AG04449 (cell line): ENCODE results near the gene CFAP20DC.

Source experiments
- CTCF ChIA-PET: fragments of 350-600 bp; formaldehyde crosslinking; extraction: SDS; loops from one replicate; lab custom pipeline; 2021; ENCODE audit warnings: antibody characterized with exemption; lab: Yijun Ruan, JAX
- POLR2A ChIA-PET: fragments of 400-600, 350-600 bp; formaldehyde crosslinking; extraction: SDS; loops from one replicate; lab custom pipeline; 2020; ENCODE audit warnings: antibody characterized with exemption, inconsistent platforms; lab: Yijun Ruan, JAX
- DNase-seq: peaks from one replicate; pipeline ENCODE4 v3.0.0-alpha.2; 2010; ENCODE audit warnings: low read depth, low spot score
- H3K4me3 ChIP-seq: 2 replicates; pipeline ENCODE4 v1.5.1; 2011; ENCODE audit warnings: low read depth, mild to moderate bottlenecking, control low read depth, low read length
- TF ChIP-seq, protein P1 (sequence below): IDR thresholded peaks from one replicate; pipeline ENCODE4 v1.5.1; 2011; ENCODE audit warnings: mild to moderate bottlenecking, moderate library complexity, low read length, control low read depth, inconsistent platforms; ENCODE audit not compliant: insufficient read depth; ENCODE audit errors: missing control alignments

The CFAP20DC gene

DNA sequence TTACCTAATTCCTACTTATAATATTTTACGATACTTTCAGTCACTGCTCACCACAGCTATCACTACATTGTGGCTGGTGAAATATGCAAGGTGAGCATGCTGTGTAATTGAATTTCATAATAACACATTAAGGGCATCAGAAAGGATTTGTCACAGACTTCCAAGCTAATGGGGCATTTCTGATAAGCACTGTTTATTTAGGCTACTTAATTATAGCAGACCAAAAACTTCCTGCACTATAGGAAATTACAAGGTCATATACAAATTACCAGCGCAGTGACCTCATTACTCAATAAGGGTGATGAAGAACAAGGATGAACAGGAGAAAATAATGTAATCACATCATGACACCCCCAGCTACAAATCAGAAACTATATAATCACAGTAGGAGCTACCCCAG is 294.7 kb downstream of the CFAP20DC start:
- TF ChIP-seq, protein P1, sequence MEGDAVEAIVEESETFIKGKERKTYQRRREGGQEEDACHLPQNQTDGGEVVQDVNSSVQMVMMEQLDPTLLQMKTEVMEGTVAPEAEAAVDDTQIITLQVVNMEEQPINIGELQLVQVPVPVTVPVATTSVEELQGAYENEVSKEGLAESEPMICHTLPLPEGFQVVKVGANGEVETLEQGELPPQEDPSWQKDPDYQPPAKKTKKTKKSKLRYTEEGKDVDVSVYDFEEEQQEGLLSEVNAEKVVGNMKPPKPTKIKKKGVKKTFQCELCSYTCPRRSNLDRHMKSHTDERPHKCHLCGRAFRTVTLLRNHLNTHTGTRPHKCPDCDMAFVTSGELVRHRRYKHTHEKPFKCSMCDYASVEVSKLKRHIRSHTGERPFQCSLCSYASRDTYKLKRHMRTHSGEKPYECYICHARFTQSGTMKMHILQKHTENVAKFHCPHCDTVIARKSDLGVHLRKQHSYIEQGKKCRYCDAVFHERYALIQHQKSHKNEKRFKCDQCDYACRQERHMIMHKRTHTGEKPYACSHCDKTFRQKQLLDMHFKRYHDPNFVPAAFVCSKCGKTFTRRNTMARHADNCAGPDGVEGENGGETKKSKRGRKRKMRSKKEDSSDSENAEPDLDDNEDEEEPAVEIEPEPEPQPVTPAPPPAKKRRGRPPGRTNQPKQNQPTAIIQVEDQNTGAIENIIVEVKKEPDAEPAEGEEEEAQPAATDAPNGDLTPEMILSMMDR, result no peak

DNA sequence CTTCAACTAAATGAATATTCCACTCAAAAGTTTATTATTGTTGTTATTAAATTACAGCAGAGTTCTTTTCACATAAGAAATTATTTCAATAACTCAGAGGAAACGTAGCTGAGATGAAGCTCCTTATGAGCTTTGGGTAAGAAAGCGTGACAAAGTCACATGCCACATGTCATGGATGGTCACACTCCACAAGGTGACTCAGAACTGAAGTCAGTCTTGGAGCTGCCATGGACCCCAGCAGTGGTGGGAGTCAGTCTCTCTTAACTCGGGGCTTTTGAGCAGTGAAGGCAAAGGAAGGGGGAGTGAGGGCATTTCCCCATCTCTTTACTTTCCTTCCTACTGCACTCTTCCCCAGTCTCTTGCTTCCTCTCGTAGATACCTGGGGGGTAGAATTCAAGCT is 295.8 kb downstream of the CFAP20DC start:
- no peak for DNase-seq
- ChIA-PET POLR2A (no interaction called here), CTCF (no interaction called here)

More for the DNA sequence above, 294.7 kb downstream of the CFAP20DC start:
- POLR2A ChIA-PET, result no interaction called here
- no peak for DNase-seq
- H3K4me3 ChIP-seq, result no peak overlapping the region
- CTCF ChIA-PET, result interaction anchor here (1.8 kb wide), 1 partner anchor 115 kb away, joined by 4 read pairs; no protein-coding TSS in a partner anchor

DNA sequence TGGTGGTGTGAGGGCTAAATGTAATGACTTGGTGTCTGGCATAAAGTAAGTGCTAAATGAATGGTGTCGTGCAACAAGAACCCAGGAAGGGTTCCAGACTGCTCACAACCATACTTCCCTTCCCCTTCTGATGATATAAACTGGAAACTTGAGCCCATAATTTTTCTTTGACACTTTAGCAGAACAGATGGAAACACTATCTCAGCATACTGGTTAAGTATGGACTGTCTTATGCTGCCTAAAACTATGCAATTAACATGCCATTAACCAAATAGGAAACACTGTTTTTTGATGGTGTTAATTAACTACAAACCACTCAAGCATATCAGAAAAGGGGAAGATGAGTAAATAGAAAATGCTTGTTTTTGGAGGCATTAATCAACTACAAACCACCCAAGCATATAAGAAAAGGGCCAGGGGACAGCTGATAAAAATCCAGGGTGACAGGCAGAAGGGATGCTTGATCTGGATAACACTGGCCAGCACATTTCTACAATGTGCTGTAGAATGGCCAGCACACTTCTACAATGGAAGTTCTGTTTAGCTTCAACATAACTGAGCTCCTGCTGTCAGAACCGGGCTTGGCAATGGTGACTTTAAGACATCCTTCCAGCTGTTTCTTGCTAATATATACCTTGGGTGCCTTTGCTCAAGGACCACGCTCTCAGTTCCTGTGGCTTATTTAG is 297.8 kb downstream of the CFAP20DC start:
- H3K4me3 ChIP-seq, result no peak overlapping the region
- no peak for DNase-seq
- CTCF ChIA-PET, result no interaction called here
- POLR2A ChIA-PET, result no interaction called here
- TF ChIP-seq, protein P1, result no peak

More for the DNA sequence above, 295.8 kb downstream of the CFAP20DC start:
- no peak overlapping the region for H3K4me3 ChIP-seq
- TF ChIP-seq, protein P1, result no peak

DNA sequence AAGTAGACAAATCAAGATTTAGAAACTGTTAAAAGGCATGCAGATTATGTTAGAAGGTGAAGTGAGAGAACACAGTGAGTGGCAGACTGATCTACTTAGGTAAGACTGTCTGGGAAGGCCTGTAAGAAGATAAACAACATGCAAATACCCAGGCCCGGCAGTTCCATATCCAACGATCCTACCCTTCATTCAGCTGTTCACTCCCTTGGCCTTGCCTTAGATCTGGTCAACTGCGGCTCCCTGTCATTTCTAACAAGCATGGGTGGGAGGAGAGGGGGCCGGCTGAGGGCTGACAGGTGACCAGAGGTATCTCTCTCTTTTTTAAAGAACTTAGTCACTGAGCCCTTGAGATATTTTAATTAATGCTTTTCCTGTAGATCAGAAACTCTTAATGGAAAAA is 298.6 kb downstream of the CFAP20DC start:
- CTCF ChIA-PET, result no interaction called here
- POLR2A ChIA-PET, result no interaction called here
- TF ChIP-seq, protein P1, result no peak
- DNase-seq, result no peak
- H3K4me3 ChIP-seq, result no peak overlapping the region

DNA sequence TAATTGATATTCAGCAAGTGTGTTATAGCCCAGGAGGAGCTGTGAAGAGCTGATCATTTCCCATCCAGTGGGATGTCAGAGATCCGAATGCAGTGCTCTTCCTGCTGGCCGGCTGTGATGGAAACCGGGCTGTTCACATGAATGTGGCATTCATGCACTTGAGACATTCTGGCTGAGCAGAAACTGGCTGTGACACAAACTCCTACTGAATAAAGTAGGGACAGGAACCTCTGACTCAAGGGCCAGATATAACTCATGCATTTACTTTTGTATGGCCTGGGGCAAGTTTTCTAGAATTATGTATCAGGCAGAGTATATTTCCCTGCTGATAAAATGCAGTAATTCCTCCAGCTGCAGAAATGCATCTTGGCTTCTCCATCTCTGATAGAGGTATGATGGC is 299.9 kb downstream of the CFAP20DC start:
- CTCF ChIA-PET, result no interaction called here

DNA sequence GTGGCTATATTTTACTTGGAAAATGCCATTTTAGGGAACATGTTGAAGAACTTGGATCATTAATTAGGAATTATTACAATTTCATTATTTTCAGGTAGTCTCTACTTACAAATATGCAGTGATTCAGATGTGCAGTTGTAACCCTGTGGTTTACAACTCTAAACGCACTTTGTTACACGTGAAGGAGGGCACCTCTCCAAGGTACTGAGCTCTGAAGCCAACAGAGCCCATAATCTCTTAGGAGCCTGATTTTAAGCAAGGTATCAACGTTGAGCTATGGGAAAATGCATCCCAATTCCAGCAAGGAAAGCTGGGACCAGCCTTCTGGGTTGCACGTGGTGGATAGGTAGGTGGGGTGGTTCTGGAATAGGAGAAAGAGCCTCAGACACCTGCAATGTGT is 301.8 kb downstream of the CFAP20DC start:
- no peak overlapping the region for H3K4me3 ChIP-seq
- ChIA-PET CTCF (no interaction called here), POLR2A (no interaction called here)
- no peak for DNase-seq
- TF ChIP-seq, protein P1, result no peak

More for the DNA sequence above, 299.9 kb downstream of the CFAP20DC start:
- TF ChIP-seq, protein P1, result no peak
- no peak overlapping the region for H3K4me3 ChIP-seq
- POLR2A ChIA-PET, result no interaction called here
- no peak for DNase-seq
